ENCODE measurements around the gene RTP1.
"Not testable (repeated sequence)": the region's sequence is repeated elsewhere in the genome, so short reads cannot be mapped to it uniquely, and the experiment has no call there.

RTP1 gene

DNA sequence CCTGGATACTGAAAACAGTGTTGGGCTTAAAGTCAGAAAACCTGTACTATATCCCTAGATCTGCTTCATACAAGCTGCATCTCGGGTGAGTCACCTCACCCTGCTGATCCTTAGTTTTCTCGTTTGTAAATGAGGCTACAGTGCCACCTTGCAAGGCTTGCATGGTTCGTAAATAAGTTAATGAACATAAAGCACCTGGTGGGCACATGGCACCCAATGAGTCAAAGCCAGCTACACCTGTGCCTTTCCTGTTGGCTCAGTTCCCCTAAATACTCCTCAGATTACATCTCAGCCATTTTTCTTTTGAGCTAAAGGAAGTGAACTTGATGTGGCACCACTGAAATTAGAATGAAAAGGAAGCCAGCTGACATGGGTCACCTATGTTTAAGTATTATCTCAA, 26.5 kb downstream of the RTP1 start:
- TF ChIP-seq YY1 (IDR thresholded peaks at IDR 0.05; ENCODE audit: insufficient read depth, insufficient read length): no peak
- TF ChIP-seq SUZ12 (IDR thresholded peaks at IDR 0.05; ENCODE audit: extremely low read depth, insufficient read depth, insufficient read length): no peak
- TF ChIP-seq ZNF274 (IDR thresholded peaks at IDR 0.05; ENCODE audit: low read depth, low read length): no peak
- H3K9ac ChIP-seq (ENCODE audit: insufficient read length, low read depth): no peak overlapping the region
- DNase-seq (ENCODE audit: low read depth, low spot score): no peak

DNA sequence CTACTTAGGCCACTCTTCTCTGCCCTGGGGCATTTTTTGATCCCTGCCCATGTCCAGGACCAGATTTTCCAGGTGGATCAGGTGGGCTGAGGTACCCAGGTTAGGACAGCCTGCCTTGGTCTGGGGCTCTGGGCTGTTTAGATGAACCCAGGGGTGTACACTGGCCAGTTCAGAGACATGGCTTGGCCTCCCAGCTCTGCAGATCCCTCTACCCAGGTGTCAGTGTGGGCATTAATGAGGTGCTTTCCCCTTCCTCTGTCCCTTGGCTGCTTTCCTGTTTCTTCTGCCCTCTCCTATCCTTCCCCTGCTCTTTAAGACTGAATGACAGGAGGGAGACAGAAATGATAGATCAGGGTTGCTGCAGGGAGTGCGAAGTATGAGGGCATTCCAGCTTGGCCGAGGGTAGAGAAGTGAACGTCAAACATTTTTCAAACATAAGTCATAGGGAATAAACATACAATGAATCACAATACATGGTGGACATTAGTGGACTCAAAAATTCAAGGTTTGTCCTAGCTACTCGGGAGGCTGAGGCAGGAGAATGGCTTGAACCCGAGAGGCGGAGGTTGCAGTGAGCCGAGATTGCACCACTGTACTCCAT, 30.5 kb downstream of the RTP1 start:
- no peak for DNase-seq (ENCODE audit: low read depth, low spot score)
- H3K9ac ChIP-seq (ENCODE audit: insufficient read length, low read depth): no peak overlapping the region

More for the DNA sequence above, 26.5 kb downstream of the RTP1 start:
- H3K36me3 ChIP-seq (ENCODE audit: insufficient read depth, insufficient read length, low read length): no peaks in the 10 kb centered on the region
- H3K9me3 ChIP-seq (ENCODE audit: insufficient read depth, low read length): 0 out of 2 replicates have a peak, but pooled peaks cover 5% of the 10 kb centered on the region
- H3K4me1 ChIP-seq (ENCODE audit: insufficient read depth, insufficient read length): peaks cover 3% of the 10 kb centered on the region
- H3K27me3 ChIP-seq (ENCODE audit: insufficient read depth, insufficient read length): no peaks in the 10 kb centered on the region
- H3K4me3 ChIP-seq (ENCODE audit: insufficient read length, low read depth): no peak overlapping the region

DNA sequence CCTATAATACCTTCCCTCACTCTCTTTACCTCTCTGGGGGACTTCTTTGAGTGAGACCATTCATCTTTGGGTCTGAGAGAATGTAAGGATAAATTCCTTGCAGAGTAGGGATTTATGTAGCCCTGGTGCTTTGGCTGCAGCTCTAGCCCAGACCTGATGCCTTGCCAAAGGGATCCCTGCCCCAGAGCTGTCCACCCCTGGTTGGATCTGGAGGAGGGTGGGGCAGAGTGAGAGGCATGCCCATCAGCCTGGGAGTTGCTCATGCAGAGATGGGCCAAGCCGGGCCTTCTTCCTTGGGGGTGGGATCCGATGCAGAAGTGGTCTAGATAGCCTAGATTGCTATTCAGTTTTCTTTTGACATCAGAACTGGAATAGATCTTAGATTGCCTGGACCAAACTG, 31.5 kb downstream of the RTP1 start:
- TF ChIP-seq YY1 (IDR thresholded peaks at IDR 0.05; ENCODE audit: insufficient read depth, insufficient read length) (no peak), ZNF274 (IDR thresholded peaks at IDR 0.05; ENCODE audit: low read depth, low read length) (no peak), SUZ12 (IDR thresholded peaks at IDR 0.05; ENCODE audit: extremely low read depth, insufficient read depth, insufficient read length) (no peak)
- no peak for DNase-seq (ENCODE audit: low read depth, low spot score)
- no peaks in the 10 kb centered on the region for H3K4me1 ChIP-seq (ENCODE audit: insufficient read depth, insufficient read length)
- H3K36me3 ChIP-seq (ENCODE audit: insufficient read depth, insufficient read length, low read length): no peaks in the 10 kb centered on the region
- no peak overlapping the region for H3K9ac ChIP-seq (ENCODE audit: insufficient read length, low read depth)
- H3K27me3 ChIP-seq (ENCODE audit: insufficient read depth, insufficient read length): no peaks in the 10 kb centered on the region
- 0 out of 2 replicates have a peak, but pooled peaks cover 5% of the 10 kb centered on the region for H3K9me3 ChIP-seq (ENCODE audit: insufficient read depth, low read length)
- no peak overlapping the region for H3K4me3 ChIP-seq (ENCODE audit: insufficient read length, low read depth)

More for the DNA sequence above, 30.5 kb downstream of the RTP1 start:
- TF ChIP-seq SUZ12 (IDR thresholded peaks at IDR 0.05; ENCODE audit: extremely low read depth, insufficient read depth, insufficient read length) (no peak), YY1 (IDR thresholded peaks at IDR 0.05; ENCODE audit: insufficient read depth, insufficient read length) (no peak), ZNF274 (IDR thresholded peaks at IDR 0.05; ENCODE audit: low read depth, low read length) (no peak)
- H3K9me3 ChIP-seq (ENCODE audit: insufficient read depth, low read length): 0 out of 2 replicates have a peak, but pooled peaks cover 5% of the 10 kb centered on the region
- H3K4me1 ChIP-seq (ENCODE audit: insufficient read depth, insufficient read length): no peaks in the 10 kb centered on the region
- no peak overlapping the region for H3K4me3 ChIP-seq (ENCODE audit: insufficient read length, low read depth)
- H3K36me3 ChIP-seq (ENCODE audit: insufficient read depth, insufficient read length, low read length): no peaks in the 10 kb centered on the region
- H3K27me3 ChIP-seq (ENCODE audit: insufficient read depth, insufficient read length): no peaks in the 10 kb centered on the region

DNA sequence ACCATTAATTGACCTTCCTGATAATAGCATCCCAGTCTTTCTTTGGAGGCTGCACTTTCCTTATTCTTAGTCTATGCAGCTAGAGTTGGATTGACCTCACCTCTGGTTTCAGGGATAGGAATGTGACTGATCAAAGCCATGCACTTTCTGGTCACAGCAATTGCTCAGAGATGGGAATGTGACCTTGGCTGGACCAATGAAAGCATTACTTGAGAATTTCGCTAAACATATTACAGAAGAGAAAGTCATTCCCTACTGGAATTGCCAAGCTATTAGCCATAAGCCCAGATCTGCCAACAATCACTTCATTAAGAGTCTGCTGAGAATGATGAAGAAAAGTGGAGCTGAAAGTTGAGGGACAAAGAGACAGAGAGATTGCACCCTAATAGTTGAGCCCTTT, 32.7 kb downstream of the RTP1 start:
- no peak overlapping the region for H3K4me3 ChIP-seq (ENCODE audit: insufficient read length, low read depth)
- H3K27me3 ChIP-seq (ENCODE audit: insufficient read depth, insufficient read length): no peaks in the 10 kb centered on the region
- DNase-seq (ENCODE audit: low read depth, low spot score): no peak
- H3K4me1 ChIP-seq (ENCODE audit: insufficient read depth, insufficient read length): no peaks in the 10 kb centered on the region
- no peaks in the 10 kb centered on the region for H3K36me3 ChIP-seq (ENCODE audit: insufficient read depth, insufficient read length, low read length)
- TF ChIP-seq SUZ12 (IDR thresholded peaks at IDR 0.05; ENCODE audit: extremely low read depth, insufficient read depth, insufficient read length): no peak
- no peak for TF ChIP-seq YY1 (IDR thresholded peaks at IDR 0.05; ENCODE audit: insufficient read depth, insufficient read length)
- no peak for TF ChIP-seq ZNF274 (IDR thresholded peaks at IDR 0.05; ENCODE audit: low read depth, low read length)
- H3K9ac ChIP-seq (ENCODE audit: insufficient read length, low read depth): no peak overlapping the region
- H3K9me3 ChIP-seq (ENCODE audit: insufficient read depth, low read length): 0 out of 2 replicates have a peak, but pooled peaks cover 5% of the 10 kb centered on the region

DNA sequence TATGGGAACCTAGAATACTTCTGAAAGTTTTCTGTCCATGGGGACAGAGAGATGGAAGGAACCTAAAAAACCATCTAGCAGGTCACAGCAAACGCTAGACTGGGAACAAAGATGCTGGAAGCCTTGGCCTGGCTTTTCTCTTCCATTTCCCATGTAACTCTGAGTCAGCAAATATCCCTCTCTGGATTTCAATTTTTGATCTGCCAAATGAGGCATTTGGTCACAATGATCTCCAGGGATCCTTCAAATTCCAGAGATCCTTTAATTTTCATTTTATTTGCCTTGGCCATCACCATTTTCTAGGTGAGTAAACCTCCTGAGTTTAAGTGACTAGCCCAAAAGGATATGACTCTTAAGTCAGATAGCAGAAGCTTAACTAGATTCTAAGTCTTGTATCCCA, 39.7 kb downstream of the RTP1 start:
- TF ChIP-seq SUZ12 (IDR thresholded peaks at IDR 0.05; ENCODE audit: extremely low read depth, insufficient read depth, insufficient read length) (no peak), YY1 (IDR thresholded peaks at IDR 0.05; ENCODE audit: insufficient read depth, insufficient read length) (no peak), ZNF274 (IDR thresholded peaks at IDR 0.05; ENCODE audit: low read depth, low read length) (no peak)
- no peak overlapping the region for H3K4me3 ChIP-seq (ENCODE audit: insufficient read length, low read depth)
- no peaks in the 10 kb centered on the region for H3K36me3 ChIP-seq (ENCODE audit: insufficient read depth, insufficient read length, low read length)
- DNase-seq (ENCODE audit: low read depth, low spot score): no peak
- H3K4me1 ChIP-seq (ENCODE audit: insufficient read depth, insufficient read length): no peaks in the 10 kb centered on the region
- 0 out of 2 replicates have a peak, but pooled peaks cover 5% of the 10 kb centered on the region for H3K9me3 ChIP-seq (ENCODE audit: insufficient read depth, low read length)
- H3K27me3 ChIP-seq (ENCODE audit: insufficient read depth, insufficient read length): no peaks in the 10 kb centered on the region
- no peak overlapping the region for H3K9ac ChIP-seq (ENCODE audit: insufficient read length, low read depth)

DNA sequence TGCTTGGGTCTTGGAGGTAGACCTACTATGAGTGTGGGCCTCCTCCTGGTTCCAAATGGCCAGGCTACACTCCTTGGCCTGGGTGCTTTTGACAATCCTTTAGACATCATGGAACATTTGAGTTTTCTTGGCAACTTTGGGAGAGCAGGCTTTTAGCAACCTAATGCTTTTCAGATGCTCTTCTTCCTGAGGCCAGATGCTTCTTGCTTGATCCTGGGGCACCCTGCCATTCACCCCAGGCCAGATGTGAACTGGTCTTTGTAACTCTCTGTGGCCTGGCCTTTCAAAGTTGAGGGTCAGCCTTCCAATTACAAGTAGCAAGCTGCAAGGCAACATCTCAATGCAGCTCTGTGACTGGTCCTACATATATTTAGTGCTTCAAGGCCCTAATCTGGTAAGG, 40.5 kb downstream of the RTP1 start:
- H3K36me3 ChIP-seq (ENCODE audit: insufficient read depth, insufficient read length, low read length): no peaks in the 10 kb centered on the region
- H3K4me3 ChIP-seq (ENCODE audit: insufficient read length, low read depth): no peak overlapping the region
- no peak overlapping the region for H3K9ac ChIP-seq (ENCODE audit: insufficient read length, low read depth)
- H3K27me3 ChIP-seq (ENCODE audit: insufficient read depth, insufficient read length): no peaks in the 10 kb centered on the region
- H3K9me3 ChIP-seq (ENCODE audit: insufficient read depth, low read length): 0 out of 2 replicates have a peak, but pooled peaks cover 5% of the 10 kb centered on the region
- DNase-seq (ENCODE audit: low read depth, low spot score): no peak
- peaks cover 6% of the 10 kb centered on the region for H3K4me1 ChIP-seq (ENCODE audit: insufficient read depth, insufficient read length)
- TF ChIP-seq SUZ12 (IDR thresholded peaks at IDR 0.05; ENCODE audit: extremely low read depth, insufficient read depth, insufficient read length) (no peak), YY1 (IDR thresholded peaks at IDR 0.05; ENCODE audit: insufficient read depth, insufficient read length) (no peak), ZNF274 (IDR thresholded peaks at IDR 0.05; ENCODE audit: low read depth, low read length) (no peak)

DNA sequence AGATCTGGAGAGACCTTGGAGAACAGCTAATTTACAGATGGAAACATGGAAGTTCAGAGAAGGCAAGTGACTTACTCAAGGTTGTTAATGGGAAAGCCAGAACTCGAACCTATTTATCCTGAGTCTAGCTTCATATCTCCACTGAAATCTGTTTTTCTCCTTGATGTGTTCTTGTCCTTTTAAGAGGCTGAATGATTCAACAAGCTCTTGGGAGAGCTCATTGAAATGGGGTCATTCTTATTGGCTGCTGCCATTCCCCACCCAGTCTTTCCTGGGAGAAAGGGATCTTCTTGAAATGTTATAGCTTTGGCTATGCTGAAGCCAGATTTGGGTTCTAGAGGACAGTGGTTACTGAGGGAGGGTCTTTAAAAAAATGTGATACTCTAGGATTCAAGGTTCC, 41.0 kb downstream of the RTP1 start:
- H3K4me1 ChIP-seq (ENCODE audit: insufficient read depth, insufficient read length): peaks cover 6% of the 10 kb centered on the region
- H3K27me3 ChIP-seq (ENCODE audit: insufficient read depth, insufficient read length): no peaks in the 10 kb centered on the region
- H3K36me3 ChIP-seq (ENCODE audit: insufficient read depth, insufficient read length, low read length): no peaks in the 10 kb centered on the region
- no peak overlapping the region for H3K9ac ChIP-seq (ENCODE audit: insufficient read length, low read depth)
- H3K4me3 ChIP-seq (ENCODE audit: insufficient read length, low read depth): no peak overlapping the region
- no peak for DNase-seq (ENCODE audit: low read depth, low spot score)
- TF ChIP-seq SUZ12 (IDR thresholded peaks at IDR 0.05; ENCODE audit: extremely low read depth, insufficient read depth, insufficient read length) (no peak), ZNF274 (IDR thresholded peaks at IDR 0.05; ENCODE audit: low read depth, low read length) (no peak), YY1 (IDR thresholded peaks at IDR 0.05; ENCODE audit: insufficient read depth, insufficient read length) (no peak)
- 0 out of 2 replicates have a peak, but pooled peaks cover 5% of the 10 kb centered on the region for H3K9me3 ChIP-seq (ENCODE audit: insufficient read depth, low read length)

DNA sequence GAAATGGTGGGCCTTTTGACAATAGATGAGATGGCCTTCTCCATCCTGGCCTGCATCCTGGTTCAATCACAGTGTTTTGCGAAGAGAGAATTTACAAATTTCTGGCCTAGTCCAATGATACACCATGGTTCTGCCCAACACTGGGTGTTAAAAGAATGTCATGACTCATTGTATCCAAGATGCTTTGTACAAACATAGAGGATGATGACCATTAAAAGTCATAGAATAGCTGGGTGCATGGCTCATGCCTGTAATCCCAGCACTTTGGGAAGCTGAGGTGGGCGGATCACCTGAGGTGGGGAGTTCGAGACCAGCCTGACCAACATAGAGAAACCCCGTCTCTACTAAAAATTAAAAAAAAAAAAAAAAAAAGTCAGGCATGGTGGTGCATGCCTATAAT, 41.5 kb downstream of the RTP1 start:
- not testable (repeated sequence) for H3K4me3 ChIP-seq (ENCODE audit: insufficient read length, low read depth); H3K9me3 ChIP-seq (ENCODE audit: insufficient read depth, low read length); H3K27me3 ChIP-seq (ENCODE audit: insufficient read depth, insufficient read length); H3K4me1 ChIP-seq (ENCODE audit: insufficient read depth, insufficient read length); H3K9ac ChIP-seq (ENCODE audit: insufficient read length, low read depth); H3K36me3 ChIP-seq (ENCODE audit: insufficient read depth, insufficient read length, low read length); DNase-seq (ENCODE audit: low read depth, low spot score)
